KMS-11 (cell line): Measurements from ENCODE around the gene VIT.

Experiments
- H2AFZ ChIP-seq: fragments of 200-600 bp; sonication (generic); 2 replicates; pipeline ENCODE4 v1.6.1; 2016; ENCODE audit warnings: antibody characterized with exemption, mixed run types, low read depth
- H3K27ac ChIP-seq: fragments of 200-600 bp; sonication (generic); 2 replicates; pipeline ENCODE4 v1.6.1; 2016; ENCODE audit warnings: mild to moderate bottlenecking, mixed run types
- H3K27me3 ChIP-seq: fragments of 200-600 bp; sonication (generic); 2 replicates; pipeline ENCODE4 v1.6.1; 2017; ENCODE audit warnings: mild to moderate bottlenecking, low read depth, mixed run types, moderate library complexity; ENCODE audit not compliant: insufficient read depth
- H3K36me3 ChIP-seq: fragments of 200-600 bp; sonication (generic); 2 replicates; pipeline ENCODE4 v1.6.1; 2017; ENCODE audit warnings: mild to moderate bottlenecking, mixed run types; ENCODE audit not compliant: insufficient read depth
- H3K4me1 ChIP-seq: fragments of 200-600 bp; sonication (generic); 2 replicates; pipeline ENCODE4 v1.6.1; 2016; ENCODE audit warnings: mild to moderate bottlenecking, low read depth, mixed run types; ENCODE audit not compliant: poor library complexity, severe bottlenecking
- H3K4me2 ChIP-seq: fragments of 200-600 bp; sonication (generic); 2 replicates; pipeline ENCODE4 v1.7.0; 2016; ENCODE audit warnings: mild to moderate bottlenecking, mixed run types
- H3K4me3 ChIP-seq: fragments of 200-600 bp; sonication (generic); IDR thresholded peaks from 2 replicates; pipeline ENCODE4 v1.6.1; 2017; ENCODE audit warnings: low read depth, low read length, mixed read lengths; ENCODE audit not compliant: insufficient read depth
- H3K79me2 ChIP-seq: fragments of 200-600 bp; sonication (generic); 2 replicates; pipeline ENCODE4 v1.6.1; 2016; ENCODE audit warnings: low read depth, mixed run types; ENCODE audit not compliant: insufficient read depth
- H3K9ac ChIP-seq: fragments of 200-600 bp; sonication (generic); 2 replicates; pipeline ENCODE4 v1.6.1; 2016; ENCODE audit warnings: mild to moderate bottlenecking, mixed run types
- H4K20me1 ChIP-seq: fragments of 200-600 bp; sonication (generic); 2 replicates; pipeline ENCODE4 v1.6.1; 2016; ENCODE audit warnings: mild to moderate bottlenecking, mixed run types; ENCODE audit not compliant: insufficient read depth
- TF ChIP-seq, protein P1 (sequence below): fragments of 200-600 bp; sonication (generic); conservative IDR thresholded peaks from 2 replicates; pipeline ENCODE4 v1.6.1; 2017; ENCODE audit warnings: low read depth, mild to moderate bottlenecking, antibody characterized with exemption, low read length, moderate library complexity, mixed read lengths

VIT gene

DNA sequence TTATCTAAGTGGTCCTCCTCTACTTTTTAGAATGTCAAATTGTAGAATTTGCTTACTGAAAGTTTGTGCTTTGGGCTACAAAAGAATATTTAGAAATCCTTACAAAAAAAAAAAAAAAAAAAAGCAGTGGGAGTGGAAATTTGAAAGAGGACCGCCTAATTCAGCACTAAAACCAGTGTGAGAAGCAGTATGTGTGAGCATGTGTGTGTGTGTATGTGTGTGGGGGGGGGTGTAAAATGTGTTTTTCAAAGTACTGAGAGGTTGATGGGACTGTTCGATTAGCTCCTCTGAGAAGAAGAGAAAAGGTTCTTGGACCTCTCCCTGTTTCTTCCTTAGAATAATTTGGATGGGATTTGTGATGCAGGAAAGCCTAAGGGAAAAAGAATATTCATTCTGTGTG lies at the start of gene VIT:
Gene VIT (plus strand): TSS at position 175 of the 400 bp plus-strand sequence. CDS start 19,664 bp downstream, outside the sequence.
- Histone ChIP-seq H3K4me2 (peak within 1 kb of the TSS; percentile 15; the same call in 1 of the 2 replicates), H3K79me2 (no peaks in the 10 kb centered on the region)

GRCh38 chr2:36650031-36650829 lies 46.3 kb upstream of the VIT start:
- no peaks in the 10 kb centered on the region for H3K27me3 ChIP-seq
- H3K4me2 ChIP-seq = no peak overlapping the region
- no peaks in the 10 kb centered on the region for H3K36me3 ChIP-seq
- H3K79me2 ChIP-seq = no peaks in the 10 kb centered on the region
- TF ChIP-seq, protein P1, sequence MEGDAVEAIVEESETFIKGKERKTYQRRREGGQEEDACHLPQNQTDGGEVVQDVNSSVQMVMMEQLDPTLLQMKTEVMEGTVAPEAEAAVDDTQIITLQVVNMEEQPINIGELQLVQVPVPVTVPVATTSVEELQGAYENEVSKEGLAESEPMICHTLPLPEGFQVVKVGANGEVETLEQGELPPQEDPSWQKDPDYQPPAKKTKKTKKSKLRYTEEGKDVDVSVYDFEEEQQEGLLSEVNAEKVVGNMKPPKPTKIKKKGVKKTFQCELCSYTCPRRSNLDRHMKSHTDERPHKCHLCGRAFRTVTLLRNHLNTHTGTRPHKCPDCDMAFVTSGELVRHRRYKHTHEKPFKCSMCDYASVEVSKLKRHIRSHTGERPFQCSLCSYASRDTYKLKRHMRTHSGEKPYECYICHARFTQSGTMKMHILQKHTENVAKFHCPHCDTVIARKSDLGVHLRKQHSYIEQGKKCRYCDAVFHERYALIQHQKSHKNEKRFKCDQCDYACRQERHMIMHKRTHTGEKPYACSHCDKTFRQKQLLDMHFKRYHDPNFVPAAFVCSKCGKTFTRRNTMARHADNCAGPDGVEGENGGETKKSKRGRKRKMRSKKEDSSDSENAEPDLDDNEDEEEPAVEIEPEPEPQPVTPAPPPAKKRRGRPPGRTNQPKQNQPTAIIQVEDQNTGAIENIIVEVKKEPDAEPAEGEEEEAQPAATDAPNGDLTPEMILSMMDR = no peak
- H4K20me1 ChIP-seq = no peaks in the 10 kb centered on the region
- no peak overlapping the region for H3K4me3 ChIP-seq
- H3K4me1 ChIP-seq = peaks cover 5% of the 10 kb centered on the region
- H3K9ac ChIP-seq = no peak overlapping the region
- no peak overlapping the region for H3K27ac ChIP-seq
- 0 out of 2 replicates have a peak overlapping the region, but pooled peaks have one; percentile 22 for H2AFZ ChIP-seq

More for the DNA sequence above, at the start of gene VIT:
- no peak within 1 kb of the TSS for H3K27ac ChIP-seq
- H3K36me3 ChIP-seq = no peaks in the 10 kb centered on the region
- H2AFZ ChIP-seq = no peak within 1 kb of the TSS
- no peak within 1 kb of the TSS for H3K4me3 ChIP-seq
- H3K4me1 ChIP-seq = peaks cover 17% of the 10 kb centered on the region
- no peak within 1 kb of the TSS for H3K9ac ChIP-seq
- no peaks in the 10 kb centered on the region for H4K20me1 ChIP-seq
- H3K27me3 ChIP-seq = no peaks in the 10 kb centered on the region
- TF ChIP-seq, protein P1 = no peak

DNA sequence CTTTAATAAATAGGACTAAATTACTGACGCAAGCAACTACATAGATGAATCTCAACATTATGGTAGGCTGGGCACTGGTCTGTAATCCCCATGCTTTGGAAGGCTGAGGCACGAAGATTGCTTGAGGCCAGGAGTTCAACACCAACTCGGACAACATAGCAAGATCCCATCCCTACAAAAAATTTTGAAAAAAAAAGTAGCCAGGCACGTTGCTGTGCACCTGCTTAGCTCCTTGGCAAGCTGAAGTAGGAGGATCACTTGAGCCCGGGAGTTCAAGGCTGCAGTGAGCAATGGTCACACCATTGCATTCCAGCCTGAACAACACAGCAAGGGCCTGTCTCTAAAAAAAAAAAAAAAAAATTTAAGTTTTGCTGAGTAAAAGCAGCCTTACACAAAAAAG lies 43.4 kb upstream of the VIT start:
- Histone ChIP-seq H3K4me1 (peaks cover 5% of the 10 kb centered on the region), H3K27me3 (no peaks in the 10 kb centered on the region), H2AFZ (no peak overlapping the region), H3K36me3 (no peaks in the 10 kb centered on the region), H3K4me2 (no peak overlapping the region), H3K27ac (no peak overlapping the region), H3K79me2 (no peaks in the 10 kb centered on the region), H3K4me3 (no peak overlapping the region), H3K9ac (no peak overlapping the region), H4K20me1 (no peaks in the 10 kb centered on the region)
- TF ChIP-seq, protein P1 = no peak

DNA sequence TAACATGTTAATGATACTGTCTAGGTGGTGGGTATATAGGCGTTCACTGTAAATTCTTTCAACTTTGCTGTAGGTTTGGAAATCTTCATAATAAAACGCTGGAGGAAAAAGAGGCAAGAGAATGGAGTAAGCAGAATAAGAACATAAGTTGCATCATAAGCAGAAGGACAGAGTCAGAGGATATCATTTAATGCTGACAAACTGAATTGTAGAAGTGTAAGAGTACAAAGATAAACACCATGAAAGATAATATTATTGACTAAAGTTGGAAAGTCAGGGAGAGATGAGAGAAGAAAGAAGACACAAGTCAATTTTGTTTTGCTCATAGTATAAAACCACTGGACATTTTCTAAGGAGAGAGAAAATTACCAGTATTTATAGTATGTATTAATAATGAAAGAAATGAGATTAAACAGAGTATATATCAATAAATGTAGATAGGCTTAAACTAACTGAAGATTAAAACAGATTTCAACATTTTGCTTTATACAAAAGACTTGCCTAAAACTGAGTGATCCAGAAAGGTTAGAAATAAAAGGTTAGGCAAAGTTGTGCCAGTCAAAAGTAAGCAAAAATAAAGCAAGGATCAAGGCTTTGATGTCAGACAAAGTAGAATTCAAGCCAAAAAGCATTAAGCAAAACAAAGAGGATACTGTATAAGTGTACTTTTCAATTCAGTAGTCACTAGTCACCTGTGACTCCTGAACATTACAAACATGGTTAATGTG lies 42.4 kb upstream of the VIT start:
- no peak overlapping the region for H2AFZ ChIP-seq
- no peak overlapping the region for H3K27ac ChIP-seq
- TF ChIP-seq, protein P1 = no peak
- H3K36me3 ChIP-seq = no peaks in the 10 kb centered on the region
- no peaks in the 10 kb centered on the region for H4K20me1 ChIP-seq
- H3K27me3 ChIP-seq = no peaks in the 10 kb centered on the region
- no peak overlapping the region for H3K4me2 ChIP-seq
- H3K4me3 ChIP-seq = no peak overlapping the region
- no peak overlapping the region for H3K9ac ChIP-seq
- peaks cover 5% of the 10 kb centered on the region for H3K4me1 ChIP-seq
- no peaks in the 10 kb centered on the region for H3K79me2 ChIP-seq
